Measurements from ENCODE around the gene FUBP3.

The FUBP3 gene

DNA sequence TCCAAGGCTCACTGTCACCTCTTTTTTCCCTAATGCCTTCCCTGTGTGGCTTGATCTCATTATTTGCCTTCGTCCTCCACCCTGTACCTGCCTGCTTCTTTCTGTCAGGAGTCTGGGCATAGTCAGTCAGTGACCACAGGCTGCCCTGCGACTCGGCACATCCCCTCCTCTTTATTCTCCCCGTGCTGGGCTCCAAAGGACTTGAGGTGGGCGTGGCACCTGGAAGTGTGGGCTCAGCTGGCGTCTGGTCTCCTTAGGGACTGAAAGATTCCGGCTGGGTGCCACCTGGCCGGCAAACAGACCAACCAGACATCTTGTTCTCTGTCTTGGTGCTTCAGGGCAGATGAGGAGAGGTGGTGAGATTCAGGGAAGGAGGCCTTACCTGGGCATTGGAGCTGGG lies 55.4 kb downstream of the FUBP3 start:
- no peak for DNase-seq

DNA sequence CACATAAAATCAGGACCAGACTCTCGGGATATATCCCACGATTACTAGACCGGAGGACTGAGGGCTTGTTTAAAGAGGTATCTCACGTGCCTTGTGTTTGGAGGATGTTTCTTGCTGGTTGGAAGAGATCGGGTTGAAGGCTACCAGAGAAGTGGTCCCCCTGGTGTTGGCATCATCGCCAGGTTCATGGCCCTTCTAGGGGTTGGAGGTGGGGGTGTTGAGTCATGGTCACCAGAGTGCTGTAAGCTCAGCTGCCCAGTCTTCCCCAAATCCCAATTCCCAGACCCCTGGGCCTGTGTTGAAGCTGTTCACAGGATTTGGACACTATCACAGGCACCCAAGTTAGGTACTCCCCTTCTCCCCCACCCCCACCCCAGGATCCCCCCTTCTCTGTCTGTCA lies 55.9 kb downstream of the FUBP3 start:
- no peak for DNase-seq

GRCh38 chr9:130635721-130636647 lies 56.6 kb downstream of the FUBP3 start:
- no peak for DNase-seq

- no peak for DNase-seq
Observed at GRCh38 chr9:130636648-130637020, 57.3 kb downstream of the FUBP3 start.

- DNase-seq = no peak
Observed at GRCh38 chr9:130638284-130639123, 59.1 kb downstream of the FUBP3 start.

DNA sequence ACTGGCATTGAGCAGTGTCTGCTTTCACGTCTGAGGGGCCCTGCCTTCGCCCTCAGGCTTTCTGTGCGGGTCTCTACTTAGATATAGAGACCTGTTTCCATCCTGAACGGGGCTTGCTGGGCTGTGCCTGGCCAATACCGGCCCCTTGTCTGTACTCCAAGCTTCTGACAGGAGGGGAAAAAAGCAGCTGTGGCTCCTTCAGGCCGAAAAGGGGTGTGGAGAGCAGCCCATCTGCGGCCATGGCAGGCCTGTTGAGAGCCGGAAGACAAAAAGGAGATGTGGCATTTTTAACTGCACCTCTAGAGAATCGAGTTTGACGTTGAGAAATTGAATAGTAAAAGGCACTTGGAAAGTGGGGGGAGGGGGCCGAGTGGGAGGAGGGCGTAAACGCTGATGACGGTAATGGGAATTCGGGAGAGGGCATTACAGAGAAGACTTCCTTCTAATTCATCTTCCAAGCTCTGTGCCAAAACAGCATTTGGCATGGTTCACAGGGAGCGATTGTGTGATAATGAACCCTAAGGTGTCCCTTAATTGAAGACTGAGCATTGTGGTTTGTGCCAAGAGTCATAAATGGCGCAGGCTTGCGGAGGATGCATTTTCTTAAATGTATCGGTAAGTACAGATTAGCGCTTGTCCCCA lies 59.9 kb downstream of the FUBP3 start:
- no peak for DNase-seq

- no peak for DNase-seq
Observed at GRCh38 chr9:130639866-130640555, 60.6 kb downstream of the FUBP3 start.

GRCh38 chr9:130640681-130641080 lies 61.3 kb downstream of the FUBP3 start:
- DNase-seq = no peak

GRCh38 chr9:130642926-130643325 lies 63.5 kb downstream of the FUBP3 start:
- DNase-seq = no peak

DNA sequence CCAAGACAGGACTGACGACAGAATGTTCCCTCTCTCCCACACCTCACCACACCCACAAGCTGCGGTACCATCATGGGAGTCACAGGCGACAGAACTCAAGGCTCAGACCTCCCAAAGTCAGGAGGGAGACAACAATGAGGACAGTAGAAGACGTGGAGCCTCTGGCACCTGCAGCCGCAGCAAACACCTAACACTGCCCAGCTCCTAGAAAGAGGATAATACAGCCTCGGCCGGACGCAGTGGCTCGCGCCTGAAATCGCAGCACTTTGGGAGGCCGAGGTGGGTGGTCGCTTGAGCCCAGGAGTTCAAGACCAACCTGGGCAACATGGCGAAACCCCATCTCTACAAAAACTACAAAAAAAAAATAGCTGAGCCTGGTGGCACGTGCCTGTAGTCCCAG lies 71.8 kb downstream of the FUBP3 start:
- DNase-seq = no peak

- no peak for DNase-seq
Observed at GRCh38 chr9:130651752-130652151, 72.4 kb downstream of the FUBP3 start.

DNA sequence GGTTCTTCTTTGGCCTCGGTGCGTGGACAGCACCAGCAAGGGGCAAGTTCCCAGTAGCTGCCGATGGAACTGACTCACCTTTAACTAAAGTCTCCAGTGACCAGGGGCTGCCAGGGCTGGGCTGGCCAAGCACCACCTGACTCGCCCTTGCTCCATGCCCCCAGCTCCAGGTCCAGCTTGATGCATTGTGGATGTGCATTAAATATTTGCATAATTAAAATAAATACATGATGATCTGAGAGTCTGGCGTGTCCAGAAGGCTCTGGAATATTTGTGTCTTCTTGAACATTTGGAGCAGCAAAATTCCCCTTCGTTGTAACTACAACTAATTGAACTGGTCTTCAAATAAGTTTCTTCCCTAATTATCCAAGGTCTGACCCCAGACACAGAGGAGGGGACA lies 75.5 kb downstream of the FUBP3 start:
- no peak for DNase-seq

DNA sequence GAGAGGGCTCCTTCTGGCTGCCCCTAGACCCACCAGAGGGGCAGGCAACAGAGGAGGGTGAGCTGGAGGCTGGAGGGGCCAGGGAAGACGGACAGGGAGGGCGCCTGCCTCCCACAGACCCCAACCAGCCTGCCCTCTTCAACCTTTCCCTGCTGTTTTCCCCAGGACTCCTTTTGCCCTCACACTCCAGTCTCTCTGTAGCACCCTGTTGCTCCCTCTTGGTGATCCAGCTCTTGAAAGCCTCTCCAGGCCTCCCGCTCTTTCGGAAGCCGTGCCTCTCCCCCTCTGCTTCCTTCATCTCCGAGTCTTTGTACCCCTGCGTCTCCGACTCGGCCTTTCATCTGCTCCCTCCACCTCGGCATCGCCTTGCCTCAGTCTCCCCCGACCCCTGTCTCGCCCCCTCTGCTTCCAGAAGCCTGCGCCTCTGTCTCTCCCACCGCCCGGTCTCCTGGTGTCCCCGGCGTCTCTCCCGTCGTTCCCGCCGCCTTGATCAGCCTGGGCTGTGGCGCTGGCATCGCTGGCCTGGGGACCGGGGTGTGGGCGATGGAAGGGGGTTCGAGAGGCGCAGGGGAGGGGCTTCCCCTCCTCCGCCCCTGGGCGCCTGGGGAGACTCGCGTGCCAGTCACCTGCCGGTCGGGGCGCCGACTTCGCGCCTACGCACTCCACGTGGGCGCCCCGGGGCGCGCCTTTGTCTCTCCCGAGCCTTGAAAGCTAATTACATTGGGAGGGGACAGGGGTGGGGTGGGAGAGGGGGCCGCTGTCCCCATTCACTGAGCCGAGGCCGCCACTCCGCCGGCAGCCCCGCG lies 79.7 kb downstream of the FUBP3 start:
- no peak for DNase-seq

GRCh38 chr9:130659699-130660248 lies 80.4 kb downstream of the FUBP3 start:
- DNase-seq = no peak

- DNase-seq = no peak
Observed at GRCh38 chr9:130660326-130660682, 80.9 kb downstream of the FUBP3 start.

DNA sequence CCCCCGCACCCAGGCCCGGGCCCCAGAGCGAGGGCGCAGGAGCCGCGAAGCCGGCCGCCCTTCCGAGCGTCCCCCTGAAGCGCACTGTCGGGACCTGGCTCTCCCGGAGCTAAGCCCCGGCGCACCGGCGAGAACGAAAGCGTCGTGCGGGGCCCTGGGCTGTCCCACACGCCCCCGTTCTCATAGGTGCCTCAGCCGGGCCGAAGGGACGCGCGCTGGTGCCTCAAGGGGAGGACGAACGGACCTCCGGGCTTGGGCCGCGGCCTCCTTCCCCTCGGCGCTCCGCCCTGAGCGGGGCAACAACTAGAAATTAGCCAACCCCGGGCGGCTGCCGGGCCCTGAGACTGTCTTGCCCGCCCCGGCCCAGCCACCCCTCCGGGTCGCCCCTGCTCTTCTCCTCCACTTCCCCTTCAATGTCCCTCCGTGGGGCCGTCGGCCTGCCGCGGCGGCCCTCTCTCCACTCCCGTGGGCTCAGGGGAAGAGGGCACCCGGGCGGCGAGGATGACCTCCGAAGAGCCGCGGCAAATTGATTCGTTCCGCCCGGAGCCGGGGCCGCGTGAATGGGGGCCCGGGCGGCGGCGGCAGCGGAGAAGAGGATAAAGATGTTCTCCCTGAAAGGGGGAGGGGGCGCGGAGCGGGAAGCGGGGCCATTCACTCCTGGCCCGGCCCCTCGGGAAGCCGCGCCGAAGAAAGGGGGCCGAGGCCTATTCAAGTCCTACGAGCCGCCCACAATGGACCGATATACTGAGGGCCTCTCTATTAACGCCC lies 81.5 kb downstream of the FUBP3 start:
- no peak for DNase-seq

DNA sequence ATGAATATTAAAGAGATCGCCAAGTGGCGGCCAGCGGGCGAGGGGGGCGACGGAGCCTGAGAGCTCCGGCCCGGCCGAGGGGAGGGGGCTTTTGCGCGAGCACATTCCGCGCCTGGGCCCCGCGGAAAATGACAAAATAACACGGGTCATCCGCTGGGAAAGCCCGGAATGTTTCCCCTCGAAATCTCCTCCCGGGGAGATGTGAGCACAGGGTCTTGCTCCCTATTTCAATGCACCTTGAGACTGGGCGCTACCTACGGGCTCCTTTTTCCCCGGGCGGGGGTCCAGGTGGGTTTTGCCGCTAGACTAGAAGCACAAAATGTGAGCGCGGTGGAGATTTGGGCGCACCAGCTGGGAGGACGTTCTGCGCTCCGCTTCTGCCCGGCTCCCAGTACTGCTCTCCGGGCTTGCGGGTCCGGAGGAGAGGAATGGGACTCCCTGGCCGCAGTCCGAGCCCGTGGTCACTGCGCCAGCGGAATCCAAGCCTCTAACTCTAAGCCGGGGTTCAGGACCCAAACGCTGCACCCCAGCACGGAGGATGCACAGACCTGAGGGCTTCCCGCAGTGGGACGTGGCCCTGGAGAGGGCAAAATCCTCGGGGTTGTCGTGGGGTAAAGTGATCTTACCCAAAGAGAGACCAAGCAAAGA lies 82.2 kb downstream of the FUBP3 start:
- no peak for DNase-seq

- no peak for DNase-seq
Observed at GRCh38 chr9:130662099-130662969, 83.0 kb downstream of the FUBP3 start.

DNA sequence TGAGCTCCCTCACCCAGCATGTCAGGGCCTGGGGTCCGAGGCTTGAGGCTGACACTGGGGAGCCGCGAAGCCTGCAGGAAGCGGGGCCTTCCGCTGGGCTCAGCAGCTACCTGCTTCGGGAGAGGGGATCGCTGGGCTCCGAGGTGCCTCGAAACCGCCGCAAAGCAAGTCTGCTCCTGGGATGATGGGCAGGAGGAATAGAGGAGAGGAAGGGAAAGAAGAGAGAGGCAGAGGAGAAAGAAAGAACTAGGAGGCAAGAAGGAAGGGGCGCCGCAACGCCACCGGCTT lies 83.5 kb downstream of the FUBP3 start:
- no peak for DNase-seq

Data from activated CD4-positive, alpha-beta T cell treated with anti-CD3 and anti-CD28 coated beads, Interleukin-2, amount 50 U/mL, for 4 hours (primary cell).